NOMO-1 treated with dmso at 0.1 percent for 144 hours (cell line): ENCODE measurements around the gene TPRA1.

ENCODE experiments used
- DNase-seq: peaks from one replicate; lab custom pipeline; 2025; ENCODE audit not compliant: unreplicated experiment; lab: John Stamatoyannopoulos, UW

The TPRA1 gene

DNA sequence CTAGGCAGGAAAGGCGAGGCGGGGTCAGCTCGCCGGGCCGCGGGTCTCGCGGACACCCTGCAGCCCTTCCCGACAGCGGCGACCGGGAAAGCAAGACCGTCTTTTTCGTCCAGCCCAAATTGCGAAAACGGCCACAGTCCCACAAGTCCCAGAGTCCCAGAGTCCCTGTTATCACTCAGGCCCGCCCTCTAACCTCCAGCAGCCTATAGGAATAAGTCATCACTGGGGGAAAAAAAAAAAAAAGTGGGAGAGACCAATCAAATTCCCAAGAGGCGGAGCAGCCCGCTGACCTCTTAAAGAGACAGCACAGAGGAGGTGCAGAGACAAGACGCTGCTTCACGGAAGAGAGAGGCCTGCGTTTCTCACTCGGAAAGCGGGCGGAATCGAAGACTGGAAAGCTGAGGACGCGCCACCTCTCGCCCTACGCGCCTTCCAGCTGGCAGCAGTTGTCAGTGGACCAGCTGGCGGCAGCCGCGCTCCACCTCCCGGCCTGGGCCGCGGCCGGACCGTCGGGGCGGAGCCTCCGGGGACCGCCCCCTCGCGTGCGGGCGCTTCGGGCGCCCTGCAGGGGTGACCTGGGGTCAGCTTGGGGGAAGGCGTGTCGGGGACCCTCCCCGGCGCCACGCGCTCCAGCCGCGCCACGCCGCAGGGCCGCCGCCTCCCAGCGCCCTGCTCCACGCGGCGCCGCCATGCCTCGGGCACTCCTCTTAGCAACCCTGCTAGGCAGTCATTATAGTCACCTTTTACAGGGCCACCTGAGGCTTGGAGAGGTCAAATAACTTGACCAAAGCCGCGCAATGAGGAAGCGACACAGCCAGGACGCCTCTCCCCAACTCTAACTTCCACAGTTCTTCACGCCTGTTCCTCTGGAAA, at the start of gene TPRA1:
TPRA1 (minus strand) TSS at position 141 of the 873 bp plus-strand sequence. CDS start 10,587 bp downstream, outside the sequence.
- DNase-seq, result peak; percentile 98

DNA sequence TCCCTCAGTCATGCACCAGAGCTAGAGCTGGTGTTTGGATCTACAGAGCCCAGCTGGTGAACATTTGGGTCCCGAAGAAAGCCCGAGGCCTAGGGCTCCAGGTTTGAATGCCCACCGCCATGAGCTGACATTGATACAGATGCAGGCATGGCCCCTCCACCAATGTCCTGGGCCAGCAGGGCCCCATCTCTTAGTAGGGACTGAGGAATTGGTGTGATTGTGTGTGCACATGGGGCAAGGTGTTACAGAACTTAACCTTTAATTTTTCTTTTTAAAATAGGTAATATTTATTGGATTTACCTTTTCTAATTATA, 49.5 kb upstream of the TPRA1 start:
- no peak for DNase-seq

DNA sequence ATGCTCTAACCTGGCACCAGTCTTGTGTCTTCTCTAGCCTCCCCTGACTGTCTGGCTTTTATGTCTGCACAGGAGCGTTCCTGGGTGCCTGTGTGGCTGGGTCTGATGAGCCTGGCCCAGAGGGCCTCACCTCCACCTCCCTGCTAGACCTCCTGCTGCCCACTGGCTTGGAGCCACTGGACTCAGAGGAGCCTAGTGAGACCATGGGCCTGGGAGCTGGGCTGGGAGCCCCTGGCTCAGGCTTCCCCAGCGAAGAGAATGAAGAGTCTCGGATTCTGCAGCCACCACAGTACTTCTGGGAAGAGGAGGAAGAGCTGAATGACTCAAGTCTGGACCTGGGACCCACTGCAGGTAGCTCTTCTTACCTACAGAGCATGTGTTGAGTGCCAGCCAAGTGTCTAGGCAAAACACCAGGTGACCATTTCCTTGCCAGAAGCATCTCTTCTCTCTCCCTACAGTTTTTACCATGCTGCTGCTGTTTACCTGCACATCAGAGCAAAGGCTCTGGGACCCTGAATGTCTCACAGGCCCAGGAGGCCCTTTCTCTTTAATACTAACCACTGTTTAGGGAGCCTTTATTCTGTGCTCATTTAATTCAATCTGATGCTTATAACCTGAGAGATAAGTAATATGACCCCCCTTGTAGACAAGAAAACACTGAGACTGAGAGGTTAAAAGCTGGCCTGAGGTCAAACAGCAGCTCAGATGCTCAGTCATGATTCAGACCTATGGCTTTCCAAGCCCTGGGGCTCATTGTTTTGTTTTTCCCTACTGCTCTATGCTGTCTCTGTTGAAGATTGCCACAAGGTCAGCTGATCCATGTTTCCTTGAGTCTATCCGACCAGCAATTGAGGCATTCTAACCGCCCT, 48.9 kb upstream of the TPRA1 start:
- no peak for DNase-seq

DNA sequence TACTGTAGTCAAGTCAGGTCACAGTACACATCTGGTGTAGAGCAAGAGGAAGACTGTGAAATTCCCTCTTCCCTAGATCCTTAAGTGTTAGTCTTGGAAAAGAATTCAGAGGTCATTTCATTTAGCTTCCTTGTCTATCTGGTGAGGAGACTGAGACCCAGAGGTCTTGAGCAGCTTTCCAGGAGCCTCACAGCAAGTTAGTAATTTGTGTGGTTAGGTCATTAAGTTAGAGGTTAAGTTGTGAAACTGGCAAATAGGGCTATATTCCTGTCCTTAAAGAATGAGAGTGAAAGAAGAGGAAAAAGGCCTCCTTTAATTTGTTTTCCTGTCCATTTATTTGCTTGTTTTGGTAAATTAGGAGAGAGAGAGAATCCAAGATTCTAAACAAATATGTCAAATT, 47.4 kb upstream of the TPRA1 start:
- peak; percentile 23 for DNase-seq

DNA sequence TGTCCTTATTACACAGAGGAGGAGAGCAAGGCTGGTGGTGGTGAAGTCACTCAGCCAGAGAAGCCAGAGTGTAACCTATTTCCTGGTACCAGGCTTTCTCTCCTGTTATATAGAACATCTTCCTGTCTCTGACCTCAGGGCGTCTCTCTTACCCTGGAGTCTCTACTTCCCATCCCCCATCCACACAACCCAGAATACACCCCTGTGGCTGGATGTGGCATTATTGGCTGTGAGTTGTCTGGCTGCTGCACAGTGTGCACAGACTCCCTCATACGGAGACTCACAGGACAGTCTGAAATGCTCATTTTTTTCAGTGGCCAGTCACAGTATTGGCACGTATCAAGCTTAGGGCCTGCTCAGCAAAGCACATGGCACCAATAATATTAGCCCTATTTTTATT, 47.0 kb upstream of the TPRA1 start:
- peak; percentile 77 for DNase-seq

DNA sequence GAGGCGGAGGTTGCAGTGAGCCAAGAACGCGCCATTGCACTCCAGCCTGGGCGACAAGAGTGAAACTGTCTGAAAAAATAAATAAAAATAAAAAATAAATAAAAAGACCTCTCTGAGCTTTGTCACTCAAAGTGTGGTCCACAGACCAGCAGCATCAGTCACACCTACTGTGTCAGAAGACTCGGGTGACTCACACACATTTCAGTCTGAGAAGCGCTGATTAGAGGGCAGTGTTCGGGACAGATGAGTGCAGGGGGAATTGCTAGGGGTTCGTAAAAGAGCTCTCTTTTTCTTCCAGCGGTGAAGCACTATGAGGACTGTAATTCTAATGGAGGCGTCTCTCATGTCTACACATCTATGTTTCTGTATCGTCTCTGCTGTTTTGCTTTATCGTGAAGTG, 44.1 kb upstream of the TPRA1 start:
- no peak for DNase-seq

DNA sequence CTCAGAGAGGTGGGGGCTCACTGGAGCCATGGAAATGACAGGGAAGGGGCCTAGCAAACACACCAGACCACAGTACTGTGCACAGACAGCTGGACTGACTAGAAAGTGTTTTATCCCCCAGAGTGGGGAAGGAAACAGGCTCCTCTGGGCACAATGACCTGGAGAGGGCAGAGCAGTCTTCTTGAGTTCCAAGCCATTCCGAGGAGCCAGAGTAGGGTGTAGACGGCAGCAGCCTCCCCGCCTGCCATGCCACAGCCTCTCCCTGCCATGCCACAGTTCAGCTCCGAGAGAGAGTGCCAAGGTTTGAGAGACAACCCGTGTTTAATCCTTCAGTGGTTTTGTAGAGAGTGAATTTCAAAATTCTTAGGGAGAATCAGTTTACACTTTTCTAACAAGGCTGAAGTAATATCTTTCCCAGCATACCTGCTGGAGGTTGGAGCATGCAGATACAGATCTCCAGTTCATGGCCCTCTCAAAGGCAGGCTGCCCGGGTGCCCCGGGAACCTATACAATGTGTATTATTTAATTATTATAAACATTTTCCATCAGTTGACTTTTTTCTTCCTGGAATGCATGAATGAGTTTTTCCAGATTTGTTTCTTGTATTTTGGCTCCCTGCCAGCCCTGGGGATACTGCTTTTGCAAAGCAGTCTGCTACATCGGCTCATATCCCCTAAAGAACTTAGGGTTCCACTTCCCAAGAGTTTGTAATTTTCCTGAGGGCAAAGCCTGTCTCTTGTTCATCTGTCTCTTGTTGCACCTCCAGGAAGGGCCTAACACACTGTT, 41.7 kb upstream of the TPRA1 start:
- no peak for DNase-seq

DNA sequence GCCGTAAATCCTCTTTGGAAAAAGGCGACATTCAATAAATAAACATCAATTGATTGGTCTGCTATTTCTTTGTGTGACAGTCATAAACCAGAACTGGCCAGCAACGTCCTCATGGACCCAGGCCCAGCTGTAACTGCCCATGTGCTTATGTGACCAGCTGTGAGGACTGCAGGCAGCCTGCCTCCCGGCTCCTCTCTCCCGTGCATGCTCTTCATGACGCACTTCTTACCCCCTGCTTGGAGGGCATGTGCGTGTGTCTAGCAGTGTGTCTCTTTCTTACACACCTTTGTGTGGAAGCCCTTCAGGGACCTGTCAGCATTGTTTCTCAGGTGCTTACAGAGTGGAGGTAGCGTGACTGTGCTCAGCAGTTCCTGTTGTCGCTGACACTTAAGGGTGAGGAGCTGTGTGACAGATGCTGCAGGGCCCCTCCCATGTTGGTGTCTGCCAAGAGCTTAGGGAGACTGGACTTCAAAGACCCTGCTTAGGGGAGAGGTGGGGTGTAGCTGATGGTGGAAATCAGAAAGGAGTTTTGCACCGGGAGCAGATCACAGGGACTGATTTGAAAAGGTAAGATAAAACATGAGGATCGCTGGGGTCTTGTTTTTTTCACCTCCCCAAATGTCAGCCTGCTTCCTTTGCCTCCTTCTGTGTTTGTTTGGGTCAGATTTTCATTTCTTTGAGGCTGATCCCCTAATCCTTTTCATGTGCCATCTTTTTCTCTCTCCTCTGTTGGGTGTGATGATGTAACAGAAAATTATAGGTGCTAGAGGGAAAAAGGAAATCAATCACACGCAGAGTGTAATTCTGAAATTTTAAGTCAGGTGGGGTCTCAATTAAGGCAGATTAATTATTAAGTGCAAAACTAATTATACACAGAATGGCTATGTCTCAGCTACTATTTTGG, 40.5 kb upstream of the TPRA1 start:
- no peak for DNase-seq

DNA sequence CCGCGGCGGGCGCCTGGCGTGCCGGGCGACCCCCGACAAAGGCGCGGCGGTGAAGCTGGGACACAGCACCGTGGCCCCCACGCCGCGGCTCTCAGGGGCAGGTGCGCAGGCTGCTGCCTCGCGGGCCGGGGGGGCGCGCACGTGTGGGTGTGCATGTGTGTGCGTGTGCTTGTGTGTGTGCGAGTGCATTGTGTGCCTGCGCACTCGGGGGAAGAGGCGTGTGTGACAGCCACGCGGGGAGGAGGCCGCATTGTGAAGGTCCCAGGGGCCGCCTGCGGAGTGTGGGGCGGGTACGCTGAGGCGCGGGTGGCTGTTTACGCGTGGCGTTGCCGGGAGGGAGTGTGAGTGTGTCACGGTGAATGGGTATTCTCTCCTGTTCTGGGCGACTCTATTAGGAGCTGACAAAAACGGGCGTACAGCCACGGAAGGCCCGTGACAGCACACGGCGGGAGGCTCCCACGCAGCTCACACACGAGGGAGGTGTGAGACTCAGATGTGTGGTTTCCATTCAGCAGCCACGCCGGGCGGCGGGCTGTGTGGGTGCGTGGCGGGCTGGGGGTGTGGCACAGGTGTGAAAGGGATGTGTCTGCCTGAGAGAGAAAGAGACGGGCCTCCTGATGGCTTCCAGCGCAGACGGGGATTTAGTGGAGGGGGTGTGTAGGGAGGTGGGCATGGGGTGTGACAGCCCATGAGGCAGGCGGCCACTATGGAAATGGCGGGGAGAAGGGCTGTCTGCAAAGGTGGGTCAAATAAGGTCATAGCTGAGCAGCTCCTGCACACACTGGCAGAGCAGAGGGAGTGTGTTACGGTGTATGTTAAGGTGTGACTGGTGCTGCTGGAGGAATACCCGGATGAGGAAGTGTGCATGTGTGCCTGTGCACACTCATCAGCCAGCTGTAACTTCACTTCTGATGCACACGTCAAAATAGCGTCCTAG, 39.2 kb upstream of the TPRA1 start:
- peak; percentile 51 for DNase-seq

DNA sequence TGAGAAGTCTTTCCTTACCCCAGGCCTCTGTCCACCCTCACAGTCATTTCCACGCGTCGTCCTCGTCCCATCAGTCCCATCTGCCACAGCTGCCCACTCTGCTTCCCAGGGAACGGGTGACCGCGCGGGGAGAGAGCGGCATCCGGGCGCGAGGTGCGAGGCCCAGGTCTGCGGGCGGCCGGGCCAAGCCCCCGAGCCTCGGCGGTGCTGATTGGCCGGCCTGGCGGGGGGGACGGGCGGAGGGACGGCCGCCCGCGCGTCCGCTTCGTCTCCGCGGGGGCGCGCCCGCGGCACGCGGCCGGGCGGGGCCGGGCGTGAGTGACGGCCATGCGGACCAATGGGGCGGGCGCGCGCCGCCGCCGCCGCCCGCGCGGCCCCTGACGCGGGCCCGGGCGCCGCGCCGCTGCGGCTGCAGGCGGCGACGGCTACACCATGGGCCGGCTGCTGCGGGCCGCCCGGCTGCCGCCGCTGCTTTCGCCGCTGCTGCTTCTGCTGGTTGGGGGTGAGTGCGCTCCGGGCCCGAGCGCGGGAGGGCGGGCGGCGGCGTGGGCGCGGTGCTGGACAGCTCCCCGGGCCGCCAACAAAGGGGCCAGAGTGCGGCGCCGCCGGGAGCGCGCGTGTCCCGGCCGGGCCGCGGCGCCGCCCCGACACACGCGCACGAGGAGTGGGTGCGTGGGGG, 38.4 kb upstream of the TPRA1 start, which contains the start of gene PODXL2:
PODXL2 (plus strand) TSS at position 398 of the 679 bp plus-strand sequence; CDS start at position 433, 35 bp downstream.
- peak; percentile 19 for DNase-seq

DNA sequence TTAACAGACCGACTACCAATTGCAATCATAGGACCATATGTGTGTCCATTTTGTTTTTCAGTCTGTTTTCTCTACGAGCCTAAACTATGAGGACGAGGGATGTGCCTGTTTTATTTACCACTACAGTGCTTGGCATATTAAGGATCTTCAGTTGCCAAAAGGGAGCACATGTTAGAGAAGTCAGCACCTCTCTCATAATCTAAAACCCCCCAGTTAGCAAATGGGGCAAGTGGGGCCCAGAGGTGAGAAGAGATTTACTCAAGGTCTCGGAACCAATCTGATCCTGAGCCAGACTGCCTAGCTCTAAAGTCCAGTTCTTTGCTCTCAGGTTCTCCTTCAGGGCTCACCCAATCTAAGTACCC, 37.9 kb upstream of the TPRA1 start:
- DNase-seq, result no peak

DNA sequence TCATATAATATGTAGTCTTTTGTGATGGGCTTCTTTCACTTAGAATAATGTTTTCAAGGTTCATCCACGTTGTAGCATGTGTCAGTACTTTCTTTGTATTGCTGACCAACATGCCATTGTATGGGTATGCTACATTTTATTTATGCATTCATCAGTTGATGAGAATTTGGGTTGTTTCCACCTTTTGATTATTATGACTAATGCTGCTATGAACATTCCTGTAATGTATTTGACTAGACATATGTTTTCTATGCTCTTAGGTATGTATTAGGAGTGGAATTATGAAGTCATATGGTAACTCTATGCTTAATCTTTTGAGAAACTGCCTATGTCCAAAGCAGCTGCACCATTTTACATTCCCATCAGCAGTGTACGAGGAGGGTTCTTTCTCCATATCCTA, 35.3 kb upstream of the TPRA1 start:
- no peak for DNase-seq

DNA sequence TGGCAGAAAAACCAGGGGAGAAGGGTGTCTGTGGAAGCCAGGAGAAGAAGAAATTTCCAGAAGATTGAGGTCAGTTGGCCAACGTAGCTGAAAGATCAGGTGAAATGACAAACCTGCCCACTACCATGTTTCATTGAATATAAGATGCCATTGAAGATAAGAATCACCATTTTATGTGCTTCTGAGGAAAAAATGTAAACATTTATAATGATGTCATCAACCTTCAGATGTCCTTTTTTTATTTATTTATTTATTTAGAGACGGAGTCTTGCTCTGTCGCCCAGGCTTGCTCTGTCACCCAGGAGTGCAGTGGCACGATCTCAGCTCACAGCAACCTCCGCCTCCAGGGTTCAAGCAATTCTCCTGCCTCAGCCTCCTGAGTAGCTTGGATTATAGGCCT, 33.5 kb upstream of the TPRA1 start:
- DNase-seq, result no peak

DNA sequence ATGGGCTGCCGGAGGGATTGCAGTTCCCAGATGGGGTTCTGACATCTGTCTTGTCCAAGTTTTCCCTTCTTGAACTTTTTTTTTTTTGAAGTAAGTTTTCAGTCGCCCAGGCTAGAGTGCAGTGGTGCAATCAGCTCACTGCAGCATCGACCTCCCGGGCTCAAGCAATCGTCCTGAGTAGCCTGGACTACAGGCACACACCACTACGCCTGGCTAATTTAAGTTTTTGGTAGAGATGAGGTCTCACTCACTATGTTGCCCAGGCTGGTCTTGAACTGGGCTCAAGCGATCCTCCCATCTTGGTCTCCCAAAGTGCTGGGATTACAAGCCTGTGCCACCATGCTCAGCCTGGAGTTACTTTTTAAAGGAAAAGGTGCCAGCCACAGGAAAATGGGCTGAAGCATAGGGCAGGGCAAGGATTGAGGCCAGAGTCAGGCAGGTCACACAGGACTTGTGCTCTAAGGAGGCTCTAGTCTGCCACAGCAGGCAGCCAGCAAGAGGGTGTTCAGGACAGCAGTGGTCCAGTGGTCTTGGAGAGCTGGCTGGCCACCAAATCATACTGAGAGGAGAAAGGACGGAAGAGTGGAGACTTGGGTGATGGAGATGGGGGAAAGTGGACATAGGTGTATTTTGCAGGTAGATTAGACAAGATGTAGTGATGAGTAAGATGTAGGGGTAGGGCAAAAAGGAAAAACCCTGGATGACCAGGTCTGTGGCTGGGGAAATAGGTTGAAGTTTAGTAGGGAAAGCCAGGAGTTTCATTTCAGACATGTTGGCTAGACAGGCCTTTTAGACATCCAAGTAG, 32.4 kb upstream of the TPRA1 start:
- no peak for DNase-seq

DNA sequence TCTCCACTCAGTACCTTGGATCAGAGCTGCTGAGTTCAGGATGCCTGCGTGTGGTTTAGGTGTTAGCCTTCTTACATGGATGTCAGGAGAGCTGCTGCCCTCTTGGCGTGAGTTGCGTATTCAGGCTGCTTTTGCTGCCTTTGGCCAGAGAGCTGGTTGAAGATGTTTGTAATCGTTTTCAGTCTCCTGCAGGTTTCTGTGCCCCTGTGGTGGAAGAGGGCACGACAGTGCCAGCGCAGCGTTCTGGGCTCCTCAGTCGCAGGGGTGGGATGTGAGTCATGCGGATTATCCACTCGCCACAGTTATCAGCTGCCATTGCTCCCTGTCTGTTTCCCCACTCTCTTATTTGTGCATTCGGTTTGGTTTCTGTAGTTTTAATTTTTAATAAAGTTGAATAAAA, 31.5 kb upstream of the TPRA1 start:
- no peak for DNase-seq

DNA sequence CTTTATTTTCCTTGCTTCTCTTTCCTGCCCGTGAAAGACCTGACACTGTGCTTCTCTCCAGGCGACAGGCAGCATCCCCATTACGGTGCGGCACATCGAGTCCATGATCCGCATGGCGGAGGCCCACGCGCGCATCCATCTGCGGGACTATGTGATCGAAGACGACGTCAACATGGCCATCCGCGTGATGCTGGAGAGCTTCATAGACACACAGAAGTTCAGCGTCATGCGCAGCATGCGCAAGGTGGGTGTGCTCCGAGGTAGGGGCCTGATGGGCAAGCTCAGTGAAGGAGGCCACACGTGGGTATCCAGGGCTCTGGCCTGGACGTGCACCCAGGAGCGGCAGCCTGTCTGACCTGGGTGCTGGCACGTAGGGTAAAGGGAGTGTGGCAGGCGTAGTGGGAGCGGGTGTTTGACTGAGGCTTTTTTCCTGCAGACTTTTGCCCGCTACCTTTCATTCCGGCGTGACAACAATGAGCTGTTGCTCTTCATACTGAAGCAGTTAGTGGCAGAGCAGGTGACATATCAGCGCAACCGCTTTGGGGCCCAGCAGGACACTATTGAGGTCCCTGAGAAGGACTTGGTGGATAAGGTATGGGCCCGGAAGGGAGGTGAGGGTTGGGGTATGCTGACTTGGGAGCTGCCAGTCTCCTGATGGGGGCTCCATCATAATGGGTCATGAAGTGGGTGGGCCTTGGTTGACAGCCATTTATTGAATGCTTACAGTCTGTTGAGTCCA, 30.3 kb upstream of the TPRA1 start:
- DNase-seq, result no peak

DNA sequence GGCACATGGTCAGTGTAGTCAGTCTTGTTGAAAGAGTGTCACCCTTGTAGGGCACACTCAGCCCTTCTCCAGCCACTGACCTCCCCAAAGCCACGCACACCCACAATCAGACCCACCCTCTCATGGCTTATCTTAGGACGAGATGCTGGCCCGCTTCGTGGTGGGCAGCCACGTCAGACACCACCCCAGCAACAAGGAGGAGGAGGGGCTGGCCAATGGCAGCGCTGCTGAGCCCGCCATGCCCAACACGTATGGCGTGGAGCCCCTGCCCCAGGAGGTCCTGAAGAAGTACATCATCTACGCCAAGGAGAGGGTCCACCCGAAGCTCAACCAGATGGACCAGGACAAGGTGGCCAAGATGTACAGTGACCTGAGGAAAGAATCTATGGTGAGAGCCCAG, 28.4 kb upstream of the TPRA1 start:
- DNase-seq, result no peak
